ENCODE measurements around the gene DUSP10. TPM values are rescaled to one million over a fixed set of nuclear protein-coding genes. Genes with fewer than 3 reads are reported as not detected.

DUSP10 gene
- total and polyA plus RNA-seq, 2 donors (not counting 1 experiment from before 2014, with no cell fraction given), result 22.8 to 37.7 TPM

DNA sequence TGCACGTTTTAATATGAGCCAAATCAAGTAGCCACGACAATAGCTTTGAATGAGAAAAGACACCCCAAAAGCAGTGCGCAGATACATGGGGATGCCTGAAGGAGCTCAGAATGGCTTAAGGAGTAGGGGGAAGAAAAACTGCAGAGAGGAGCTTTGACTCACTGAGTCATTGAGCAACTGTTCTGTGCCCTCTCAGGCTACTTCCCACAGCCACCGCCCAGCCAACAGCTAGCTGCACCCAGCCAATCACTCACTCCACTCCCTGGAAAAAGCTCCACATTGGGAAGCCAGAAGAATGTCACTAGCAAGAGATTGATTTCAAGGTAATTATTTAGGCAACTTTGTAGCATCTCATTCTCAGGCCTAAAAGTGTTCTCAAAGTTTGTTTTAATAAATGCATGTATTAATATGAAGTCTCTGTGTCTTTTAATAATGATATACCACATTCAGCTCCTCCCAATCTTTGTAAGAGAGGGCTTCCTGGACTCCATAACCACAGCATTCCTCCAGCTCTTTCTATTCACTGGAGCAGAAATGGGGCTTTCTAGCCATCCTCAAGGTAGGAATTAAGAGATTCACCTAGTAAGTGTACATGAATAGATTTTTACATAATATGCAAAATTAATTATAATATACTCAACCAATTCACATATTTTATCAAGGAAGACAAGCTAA is 16.8 kb downstream of the DUSP10 start:
- peaks cover 64% of the 10 kb centered on the region for H3K4me1 Mint-ChIP-seq
- H3K4me3 Mint-ChIP-seq, result no peak overlapping the region

DNA sequence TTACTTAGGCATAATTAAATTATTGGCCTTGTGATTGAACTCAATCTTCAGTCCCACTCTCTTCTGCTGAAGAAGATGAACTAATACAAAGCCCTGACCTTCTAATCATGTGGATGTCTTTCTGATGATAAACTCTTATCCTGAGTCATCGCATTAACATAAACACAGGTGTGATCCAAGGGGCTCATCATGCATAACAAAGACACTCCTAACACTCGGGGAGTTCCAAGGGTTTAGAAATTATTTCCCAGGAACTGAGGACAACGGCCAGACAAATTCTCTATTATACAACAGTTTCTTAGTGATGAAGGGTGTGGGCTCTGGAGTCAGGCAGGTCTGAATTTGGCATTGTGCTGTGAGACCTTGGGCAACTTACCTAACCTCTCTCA is 18.0 kb downstream of the DUSP10 start:
- Histone ChIP-seq H3K9me3 (ENCODE audit: control extremely low read depth in 1 of 3, control insufficient read depth in 2 of 3, insufficient read depth in 1 of 3, low read length in 2 of 3) (peaks cover 3 to 9% (median 6%) of the 10 kb centered on the region in 3 donors), H3K4me2 (replicated peaks; ENCODE audit: low read depth, low read length, poor library complexity, severe bottlenecking) (no peak overlapping the region), H3K27ac (ENCODE audit: low read length in 2 of 2) (no peak overlapping the region), H4K20me1 (ENCODE audit: control insufficient read depth, insufficient read depth, low read length, poor library complexity, severe bottlenecking) (no peaks in the 10 kb centered on the region), H3K4me1 (ENCODE audit: control insufficient read depth in 2 of 2, insufficient read depth in 2 of 2, low read length in 2 of 2) (peaks cover 26 to 31% of the 10 kb centered on the region in 2 donors), H2AFZ (ENCODE audit: insufficient read depth, low read depth, low read length, poor library complexity, severe bottlenecking) (no peak overlapping the region), H3K27me3 (replicated peaks in 1 of 4; ENCODE audit: control extremely low read depth in 1 of 4, control insufficient read depth in 3 of 4, insufficient read depth in 4 of 4, low read length in 3 of 4) (no peaks in the 10 kb centered on the region), H3K9ac (ENCODE audit: low read length) (no peak overlapping the region), H3K79me2 (ENCODE audit: control insufficient read depth, insufficient read depth, low read length) (peaks cover 65% of the 10 kb centered on the region), H3K4me3 (ENCODE audit: control extremely low read depth in 1 of 5, extremely low read depth in 1 of 5, insufficient read depth in 1 of 5, low read depth in 2 of 5, low read length in 4 of 5) (no peak overlapping the region), H3K36me3 (replicated peaks in 1 of 2; ENCODE audit: control extremely low read depth in 1 of 2, control insufficient read depth in 1 of 2, extremely low read depth in 1 of 2, insufficient read depth in 2 of 2, low read length in 1 of 2) (peaks cover 0 to 3% of the 10 kb centered on the region in 2 experiments)
- CTCF ChIA-PET, result interaction anchor here (1.5 kb wide), 1 partner anchor 18 kb away, joined by 4 read pairs; the partner anchor contains the start of gene DUSP10
- TF ChIP-seq, protein P1, sequence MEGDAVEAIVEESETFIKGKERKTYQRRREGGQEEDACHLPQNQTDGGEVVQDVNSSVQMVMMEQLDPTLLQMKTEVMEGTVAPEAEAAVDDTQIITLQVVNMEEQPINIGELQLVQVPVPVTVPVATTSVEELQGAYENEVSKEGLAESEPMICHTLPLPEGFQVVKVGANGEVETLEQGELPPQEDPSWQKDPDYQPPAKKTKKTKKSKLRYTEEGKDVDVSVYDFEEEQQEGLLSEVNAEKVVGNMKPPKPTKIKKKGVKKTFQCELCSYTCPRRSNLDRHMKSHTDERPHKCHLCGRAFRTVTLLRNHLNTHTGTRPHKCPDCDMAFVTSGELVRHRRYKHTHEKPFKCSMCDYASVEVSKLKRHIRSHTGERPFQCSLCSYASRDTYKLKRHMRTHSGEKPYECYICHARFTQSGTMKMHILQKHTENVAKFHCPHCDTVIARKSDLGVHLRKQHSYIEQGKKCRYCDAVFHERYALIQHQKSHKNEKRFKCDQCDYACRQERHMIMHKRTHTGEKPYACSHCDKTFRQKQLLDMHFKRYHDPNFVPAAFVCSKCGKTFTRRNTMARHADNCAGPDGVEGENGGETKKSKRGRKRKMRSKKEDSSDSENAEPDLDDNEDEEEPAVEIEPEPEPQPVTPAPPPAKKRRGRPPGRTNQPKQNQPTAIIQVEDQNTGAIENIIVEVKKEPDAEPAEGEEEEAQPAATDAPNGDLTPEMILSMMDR (IDR thresholded peaks at IDR 0.05), result no peak
- no peak for TF ChIP-seq EZH2 (IDR thresholded peaks at IDR 0.05; ENCODE audit: borderline replicate concordance, insufficient read depth, low read depth, low read length, poor library complexity, severe bottlenecking)
- POLR2A ChIA-PET, result interaction anchor here (1.2 kb wide), 1 partner anchor 18 kb away, joined by 3 read pairs; the partner anchor contains the start of gene DUSP10
- Mint-ChIP-seq H3K4me1 (peaks cover 67% of the 10 kb centered on the region), H3K27ac (no peak overlapping the region), H3K27me3 (no peaks in the 10 kb centered on the region), H3K4me3 (no peak overlapping the region), H3K9me3 (ENCODE audit: insufficient read depth) (peaks cover 4% of the 10 kb centered on the region)
- no peak for ATAC-seq (ENCODE audit: low read depth)
- WGBS (ENCODE audit: insufficient coverage), result no CpG with 5 or more reads among the region's 3 CpGs
- no peak for DNase-seq
- intact Hi-C loops (cut with micrococcal nuclease), result no loop called here

More for the DNA sequence above, 16.8 kb downstream of the DUSP10 start:
- Histone ChIP-seq H4K20me1 (ENCODE audit: control insufficient read depth, insufficient read depth, low read length, poor library complexity, severe bottlenecking) (no peaks in the 10 kb centered on the region), H3K27me3 (replicated peaks in 1 of 4; ENCODE audit: control extremely low read depth in 1 of 4, control insufficient read depth in 3 of 4, insufficient read depth in 4 of 4, low read length in 3 of 4) (no peaks in the 10 kb centered on the region), H3K9me3 (ENCODE audit: control extremely low read depth in 1 of 3, control insufficient read depth in 2 of 3, insufficient read depth in 1 of 3, low read length in 2 of 3) (peaks cover 3 to 9% (median 6%) of the 10 kb centered on the region in 3 donors), H3K79me2 (ENCODE audit: control insufficient read depth, insufficient read depth, low read length) (peaks cover 65% of the 10 kb centered on the region), H3K4me2 (replicated peaks; ENCODE audit: low read depth, low read length, poor library complexity, severe bottlenecking) (no peak overlapping the region), H3K9ac (ENCODE audit: low read length) (no peak overlapping the region), H3K4me3 (ENCODE audit: control extremely low read depth in 1 of 5, extremely low read depth in 1 of 5, insufficient read depth in 1 of 5, low read depth in 2 of 5, low read length in 4 of 5) (no peak overlapping the region), H3K27ac (ENCODE audit: low read length in 2 of 2) (no peak overlapping the region), H3K4me1 (ENCODE audit: control insufficient read depth in 2 of 2, insufficient read depth in 2 of 2, low read length in 2 of 2) (peaks cover 26 to 31% of the 10 kb centered on the region in 2 donors), H3K36me3 (replicated peaks in 1 of 2; ENCODE audit: control extremely low read depth in 1 of 2, control insufficient read depth in 1 of 2, extremely low read depth in 1 of 2, insufficient read depth in 2 of 2, low read length in 1 of 2) (peaks cover 0 to 3% of the 10 kb centered on the region in 2 experiments), H2AFZ (ENCODE audit: insufficient read depth, low read depth, low read length, poor library complexity, severe bottlenecking) (no peak overlapping the region)
- Mint-ChIP-seq H3K27ac (no peak overlapping the region), H3K9me3 (ENCODE audit: insufficient read depth) (peaks cover 4% of the 10 kb centered on the region), H3K27me3 (no peaks in the 10 kb centered on the region)
- intact Hi-C loops (cut with micrococcal nuclease), result no loop called here
- ChIA-PET POLR2A (no interaction called here), CTCF (interaction anchor here (1.0 to 1.9 kb wide), 3 partner anchors 10 to 285 kb away, joined by 3 to 4 read pairs (median 4); partner anchors contain the start of gene DUSP10)
- 80% methylated on average over 2 of the region's 4 CpGs for WGBS (ENCODE audit: insufficient coverage)
- ATAC-seq (ENCODE audit: low read depth) (no peak), DNase-seq (no peak)
- no peak for TF ChIP-seq EZH2 (IDR thresholded peaks at IDR 0.05; ENCODE audit: borderline replicate concordance, insufficient read depth, low read depth, low read length, poor library complexity, severe bottlenecking)
- TF ChIP-seq, protein P1 (IDR thresholded peaks at IDR 0.05), result no peak

All from B cell (primary cell).